GM19438 (cell line): ENCODE data around the gene ECSIT.
"Not testable (repeated sequence)": the region's sequence is repeated elsewhere in the genome, so short reads cannot be mapped to it uniquely, and the experiment has no call there.

ENCODE experiments used
- ATAC-seq: cut with Tn5 transposase; IDR thresholded peaks from one replicate; pipeline ENCODE4 v1.9.1; 2021; ENCODE audit warnings: low read depth; ENCODE audit not compliant: unreplicated experiment

ECSIT gene

DNA sequence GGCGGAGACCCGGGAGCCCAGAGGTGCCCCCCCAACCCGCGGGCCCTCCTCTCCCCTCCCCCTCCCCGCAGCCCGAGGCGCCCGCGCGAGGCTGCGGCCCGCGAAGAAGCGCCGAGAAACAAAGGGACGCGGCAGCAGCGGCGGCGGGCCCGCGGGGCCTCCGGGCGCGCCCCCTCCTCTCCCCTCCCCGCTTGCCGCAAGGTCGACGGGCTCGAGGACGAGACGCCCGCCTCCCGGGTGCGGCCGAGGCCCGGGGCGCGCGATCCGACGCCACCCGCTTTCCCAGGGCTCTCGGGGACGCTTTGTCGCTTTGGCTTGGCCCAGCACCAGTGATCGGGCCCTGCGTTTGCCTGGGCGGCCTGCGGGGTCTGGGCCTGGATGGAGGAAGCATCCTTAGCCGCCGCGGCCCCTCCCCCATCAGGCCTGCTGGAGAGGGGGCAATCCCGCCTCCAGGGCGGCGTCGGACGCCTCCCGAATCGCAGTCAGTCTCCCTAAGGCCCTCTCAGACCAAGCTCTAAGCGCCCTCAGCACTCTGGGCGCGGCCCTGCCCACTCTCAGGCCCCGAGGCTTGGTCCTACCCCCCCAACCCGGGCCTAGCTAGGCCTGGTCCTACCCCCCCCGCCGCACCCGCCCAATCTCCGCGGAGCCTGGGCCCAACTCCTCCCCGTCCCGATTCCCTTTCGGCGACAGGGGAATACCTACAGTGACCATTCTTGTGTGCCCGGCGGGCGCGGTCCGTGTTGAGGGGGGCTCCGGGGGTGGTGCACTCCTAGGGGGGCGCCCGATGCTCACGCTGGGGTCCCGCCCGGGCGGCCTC, 48.8 kb downstream of the ECSIT start:
- no peak for ATAC-seq

DNA sequence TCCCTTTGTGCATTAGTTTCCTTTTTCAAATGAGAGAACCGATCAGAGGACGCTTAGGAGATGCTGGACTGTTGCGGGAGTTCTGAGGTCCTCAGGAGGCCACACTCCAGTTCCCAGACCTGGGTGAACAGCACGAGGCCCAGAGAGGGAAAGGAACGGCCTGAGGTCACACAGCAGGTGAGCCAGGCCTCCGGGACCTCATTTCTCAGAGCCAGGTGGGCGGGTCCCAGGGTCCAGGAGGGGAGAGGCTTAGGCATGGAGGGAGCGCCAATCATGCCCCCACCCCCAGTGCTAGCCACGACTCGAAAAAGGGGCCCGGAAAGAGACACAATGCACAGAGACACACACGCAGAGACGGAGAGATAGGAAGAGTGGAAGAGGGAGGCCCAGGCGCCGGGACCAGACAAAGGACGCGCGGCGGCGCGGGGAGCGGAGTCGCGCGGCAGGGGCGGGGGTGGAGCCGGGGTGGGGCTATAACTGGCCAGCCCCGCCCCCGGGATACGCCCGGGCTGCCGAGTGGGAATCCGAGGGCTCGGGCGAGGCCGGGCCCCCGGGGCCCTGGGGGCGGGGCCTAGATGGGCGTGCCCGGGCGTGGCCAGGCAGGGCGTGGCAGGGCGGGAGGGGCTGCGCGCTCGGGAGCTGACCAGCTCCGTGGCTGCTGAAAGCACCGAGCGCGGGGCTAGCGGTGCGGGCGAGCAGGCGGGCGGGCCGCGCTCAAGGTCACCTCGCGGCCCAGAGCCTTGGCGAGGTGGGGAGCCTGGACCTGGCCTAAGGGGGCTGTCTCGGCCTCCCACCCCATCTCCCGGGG, 49.6 kb downstream of the ECSIT start:
- ATAC-seq: no peak

DNA sequence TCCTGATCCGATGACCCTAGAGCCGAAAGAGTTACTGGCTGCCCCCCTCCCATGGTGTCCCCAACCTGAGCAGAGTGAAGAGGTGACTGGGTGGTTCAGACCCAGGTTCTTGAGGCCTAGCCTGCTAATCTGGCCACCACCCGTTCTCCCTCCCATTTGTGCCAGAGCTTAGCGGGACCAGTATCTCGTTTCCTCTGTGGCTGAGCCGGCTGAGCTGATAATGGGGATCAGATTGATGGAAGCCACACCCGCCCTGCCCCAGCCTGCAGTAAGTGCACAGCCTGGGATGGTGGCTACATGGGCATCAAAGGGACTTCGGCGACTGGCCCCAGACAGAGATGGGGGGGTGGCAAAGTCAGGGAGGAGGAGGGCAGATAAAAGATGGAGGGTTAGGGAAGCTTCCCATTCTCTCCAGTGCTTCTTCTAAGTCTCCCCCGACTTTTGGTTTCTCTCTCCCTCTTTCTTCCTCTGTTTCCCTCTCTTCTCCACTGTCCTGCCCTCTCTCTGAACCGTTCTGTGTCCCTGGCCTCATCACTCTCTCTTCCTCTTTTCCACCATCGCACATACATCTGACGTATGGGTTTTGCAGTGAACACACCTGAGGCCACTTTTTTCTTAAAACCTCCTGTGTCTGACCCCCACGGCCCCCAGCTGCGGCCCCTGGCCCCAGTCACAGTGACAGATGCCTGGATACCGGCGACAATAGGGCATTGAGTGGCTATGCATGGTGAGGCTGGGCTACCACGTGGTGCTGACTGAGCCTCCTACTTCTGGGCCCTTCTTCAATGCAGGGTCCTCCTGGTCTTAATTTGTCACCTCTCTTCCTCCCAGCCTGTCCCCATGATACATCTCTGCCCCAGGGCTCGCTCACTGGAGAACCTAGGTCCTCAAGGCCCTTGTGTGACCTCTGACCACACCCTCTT, 50.5 kb downstream of the ECSIT start:
- no peak for ATAC-seq

DNA sequence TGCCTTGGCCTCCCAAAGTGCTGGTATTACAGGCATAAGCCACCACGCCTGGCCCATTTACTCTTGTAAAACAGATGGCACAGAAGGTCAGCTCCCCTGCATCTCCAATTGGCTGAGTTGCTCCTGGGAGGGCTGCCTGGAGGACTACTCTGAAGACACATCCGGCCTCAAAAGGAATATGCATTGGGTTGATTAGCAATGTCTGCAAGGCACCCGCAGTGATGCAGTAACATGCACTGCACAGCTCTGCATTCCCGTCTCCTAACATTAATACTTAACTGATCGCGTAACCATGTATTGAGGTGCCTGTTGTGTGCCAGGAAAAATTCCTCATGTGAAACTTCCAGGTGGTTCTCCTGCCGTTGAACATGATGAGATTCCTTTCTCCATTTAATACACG, 53.1 kb downstream of the ECSIT start:
- ATAC-seq: no peak

DNA sequence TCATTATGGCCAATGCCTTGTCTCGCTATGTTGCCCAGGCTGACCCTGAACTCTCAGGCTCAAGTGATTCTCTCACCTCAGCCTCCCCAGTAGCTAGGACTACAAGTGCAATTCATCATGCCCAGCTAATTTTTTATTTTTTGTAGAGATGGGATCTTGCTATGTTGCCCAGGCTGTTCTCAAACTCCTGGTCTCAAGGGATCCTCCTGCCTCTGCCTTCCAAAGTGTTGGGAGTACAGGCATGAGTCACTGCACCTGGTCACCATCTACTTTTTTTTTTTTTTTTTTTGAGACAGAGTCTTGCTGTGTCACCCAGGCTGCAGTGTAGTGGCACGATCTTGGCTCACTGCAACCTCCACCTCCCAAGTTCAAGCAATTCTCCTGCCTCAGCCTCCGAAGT, 53.6 kb downstream of the ECSIT start:
- ATAC-seq: not testable (repeated sequence)

DNA sequence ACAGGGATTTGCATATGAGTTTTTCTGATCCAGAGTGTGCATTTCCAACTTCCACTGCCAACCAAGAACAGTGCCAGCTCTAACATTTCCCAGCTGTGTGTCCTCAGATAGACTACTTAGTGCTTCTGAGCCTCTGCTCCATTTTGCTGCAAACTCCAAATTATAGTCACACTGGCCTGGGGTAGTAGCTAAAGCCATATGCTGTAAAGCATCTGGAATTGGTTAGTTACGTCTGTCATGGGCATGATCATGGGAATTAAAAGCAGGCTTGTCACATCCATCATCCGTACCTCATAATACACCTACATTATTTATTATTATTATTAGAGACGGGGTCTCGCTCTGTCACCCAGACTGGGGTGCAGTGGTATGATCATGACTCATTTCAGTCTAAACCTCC, 55.2 kb downstream of the ECSIT start:
- ATAC-seq: no peak

DNA sequence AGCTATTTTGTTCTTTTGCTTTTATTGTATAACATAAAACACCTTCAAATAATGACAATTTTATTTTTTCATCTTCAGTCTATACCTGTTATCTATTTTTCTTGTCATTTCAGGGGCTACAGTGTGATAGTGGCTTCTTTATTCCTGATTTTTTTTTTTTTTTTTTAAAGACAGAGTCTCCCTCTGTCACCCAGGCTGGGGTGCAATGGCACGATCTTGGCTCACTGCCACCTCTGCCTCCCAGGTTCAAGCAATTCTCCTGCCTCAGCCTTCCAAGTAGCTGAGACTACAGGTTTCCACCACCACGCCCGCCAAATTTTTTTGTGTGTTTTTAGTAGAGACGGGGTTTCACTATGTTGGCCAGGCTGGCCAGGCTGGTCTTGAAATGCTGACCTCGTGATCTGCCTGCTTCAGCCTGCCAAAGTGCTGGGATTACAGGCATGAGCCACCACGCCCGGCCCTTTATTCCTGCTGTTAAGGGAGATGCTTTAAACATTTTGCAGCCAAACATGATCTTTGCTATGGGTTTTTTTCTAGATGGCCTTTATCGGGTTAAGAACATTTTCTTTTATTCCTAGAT, 60.6 kb downstream of the ECSIT start:
- ATAC-seq: not testable (repeated sequence)

DNA sequence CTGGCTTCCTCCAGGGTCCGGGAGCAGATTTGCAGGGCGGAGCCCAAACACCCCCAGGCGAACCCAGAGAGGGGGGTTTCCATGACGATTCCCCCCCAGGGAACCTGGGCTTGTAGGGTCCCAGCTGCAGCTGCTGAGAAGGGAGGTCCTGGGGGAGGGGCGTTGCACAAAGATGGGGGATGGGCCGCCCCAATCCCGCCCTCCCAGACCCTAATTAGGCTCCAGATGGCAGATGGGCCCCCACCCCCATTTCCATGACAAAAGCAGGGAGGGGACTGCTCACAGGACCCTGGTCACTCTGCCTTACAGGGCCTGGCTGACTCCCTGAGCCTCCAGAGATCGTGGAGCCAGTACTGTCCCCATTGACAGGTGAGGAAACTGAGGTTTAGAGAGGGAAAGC, 63.3 kb downstream of the ECSIT start:
- no peak for ATAC-seq

DNA sequence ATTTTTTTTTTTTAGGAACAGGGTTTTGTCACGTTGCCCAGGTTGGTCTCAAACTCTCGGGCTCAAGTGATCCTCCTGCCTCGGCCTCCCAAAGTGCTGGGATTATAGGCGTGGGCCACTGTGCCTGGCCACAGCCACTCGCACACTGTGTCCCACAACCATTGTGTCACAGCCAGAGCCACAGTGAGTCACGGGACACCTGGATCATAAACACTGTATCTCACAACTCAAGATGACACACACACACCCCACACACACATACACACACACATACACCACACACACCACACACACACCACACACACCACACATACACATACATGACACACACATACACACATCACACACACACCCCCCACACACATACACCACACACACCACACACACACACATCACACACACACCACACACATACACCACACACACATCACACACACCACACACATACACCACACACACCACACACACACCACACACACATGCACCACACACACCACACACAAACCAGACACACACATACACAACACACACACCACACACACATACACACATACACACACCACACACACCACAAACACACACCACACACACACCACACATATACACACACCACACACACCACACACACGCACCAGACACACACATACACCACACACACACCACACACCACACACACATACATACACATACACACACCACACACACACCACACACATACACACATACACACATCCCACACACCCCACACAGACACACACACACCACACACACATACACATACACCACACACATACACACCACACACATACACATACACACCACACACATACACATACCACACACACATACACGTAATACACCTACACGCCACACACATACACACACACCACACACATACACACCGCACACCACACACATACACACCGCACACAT, 64.3 kb downstream of the ECSIT start:
- no peak for ATAC-seq

DNA sequence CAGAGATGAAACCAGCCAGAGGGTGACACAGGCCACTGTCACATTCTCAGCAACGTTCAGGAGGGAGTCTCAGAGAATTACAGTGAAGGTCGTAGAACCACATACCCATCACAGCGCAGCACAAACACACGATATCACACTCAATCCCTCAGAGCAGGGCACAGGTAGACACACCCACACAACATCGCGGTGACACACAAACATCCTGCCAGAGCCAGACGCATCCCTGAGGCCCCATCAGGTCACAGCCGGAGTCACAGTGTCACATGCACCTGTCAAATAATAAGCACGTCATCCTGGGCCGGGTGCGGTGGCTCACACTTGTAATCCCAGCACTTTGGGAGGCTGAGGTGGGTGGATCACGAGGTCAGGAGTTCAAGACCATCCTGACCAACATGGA, 65.5 kb downstream of the ECSIT start:
- no peak for ATAC-seq

DNA sequence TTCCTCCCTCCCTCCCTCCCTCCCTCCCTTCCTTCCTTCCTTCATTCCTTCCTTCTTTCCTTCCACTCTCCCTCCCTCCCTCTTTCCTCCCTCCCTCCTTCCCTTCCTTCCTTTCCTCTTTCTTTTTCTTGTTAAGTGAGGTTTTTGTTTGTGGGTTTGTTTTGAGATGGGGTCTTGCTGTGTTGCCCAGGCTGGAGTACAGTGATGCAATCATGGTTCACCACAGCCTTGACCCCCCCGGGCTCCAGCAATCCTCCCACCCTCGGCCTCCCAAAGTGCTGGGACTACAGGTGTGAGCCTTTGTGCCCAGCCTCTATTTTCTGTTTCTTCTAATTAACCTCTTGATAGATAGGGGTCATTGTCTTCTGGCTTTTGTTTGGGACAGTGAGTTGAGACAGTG, 67.5 kb downstream of the ECSIT start:
- no peak for ATAC-seq

DNA sequence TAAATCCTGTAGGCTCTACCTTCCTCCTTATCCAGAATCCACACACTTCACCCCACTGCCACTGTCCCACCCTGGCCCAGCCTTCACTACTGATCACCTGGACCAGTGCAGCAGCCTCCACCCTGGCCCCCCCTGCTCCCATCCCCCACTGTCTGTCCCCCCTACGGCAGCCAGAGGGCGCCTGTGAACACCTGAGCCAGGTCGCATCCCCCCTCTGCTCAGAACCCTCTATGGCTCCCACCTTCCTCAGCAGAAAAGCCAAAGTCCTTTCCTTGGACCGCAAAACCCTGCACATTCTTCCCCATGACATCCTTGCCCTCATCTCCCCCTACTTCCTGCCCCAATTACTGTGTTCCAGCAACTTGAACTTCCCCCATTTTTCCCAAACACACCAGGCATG, 68.7 kb downstream of the ECSIT start:
- no peak for ATAC-seq

DNA sequence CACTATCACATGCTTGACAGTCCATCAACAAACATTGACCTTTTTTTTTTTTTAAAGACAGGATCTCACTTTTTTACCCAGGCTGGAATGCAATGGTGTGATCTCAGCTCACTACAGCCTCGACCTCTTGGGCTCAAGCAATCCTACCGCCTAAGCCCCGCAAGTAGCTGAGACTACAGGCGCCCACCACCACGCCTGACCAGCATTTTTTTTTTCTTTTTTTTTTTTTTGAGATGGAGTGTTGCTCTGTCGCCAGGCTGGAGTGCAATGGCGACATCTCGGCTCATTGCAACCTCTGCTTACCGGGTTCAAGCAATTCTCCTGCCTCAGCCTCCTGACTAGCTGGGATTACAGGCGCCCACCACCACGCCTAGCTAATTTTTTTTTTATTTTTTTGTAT, 70.0 kb downstream of the ECSIT start:
- not testable (repeated sequence) for ATAC-seq

DNA sequence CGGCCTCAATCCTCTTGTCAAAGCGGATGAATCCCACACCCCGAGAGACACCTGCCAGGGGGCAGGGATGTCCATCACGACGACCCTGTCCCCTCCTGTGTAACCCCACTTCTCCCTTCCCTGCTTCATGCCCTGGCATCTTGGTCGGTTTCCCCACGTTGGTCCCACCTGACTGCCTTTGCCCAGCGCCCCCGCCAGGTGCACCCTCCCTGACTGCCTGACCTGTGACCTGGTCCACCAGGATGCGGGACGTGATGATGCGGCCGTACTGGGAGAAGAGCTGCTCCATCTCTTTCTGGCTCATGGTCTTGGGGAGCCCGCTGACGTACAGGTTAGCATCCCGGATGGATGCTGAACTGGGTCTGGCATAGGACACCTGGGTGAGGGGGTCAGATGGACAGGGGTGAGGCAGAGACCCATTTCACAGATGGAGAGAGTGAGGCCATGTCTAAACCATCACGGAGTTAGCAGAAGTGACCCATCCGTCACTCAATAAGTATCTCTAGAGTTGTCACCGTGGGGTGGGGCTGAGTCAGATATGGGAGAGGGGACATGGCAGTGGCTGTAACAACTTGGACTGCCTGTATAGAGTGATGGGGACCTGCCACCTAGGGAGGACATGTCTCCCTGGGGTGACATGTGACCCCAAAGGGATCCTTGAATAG, 70.6 kb downstream of the ECSIT start:
- ATAC-seq: no peak

DNA sequence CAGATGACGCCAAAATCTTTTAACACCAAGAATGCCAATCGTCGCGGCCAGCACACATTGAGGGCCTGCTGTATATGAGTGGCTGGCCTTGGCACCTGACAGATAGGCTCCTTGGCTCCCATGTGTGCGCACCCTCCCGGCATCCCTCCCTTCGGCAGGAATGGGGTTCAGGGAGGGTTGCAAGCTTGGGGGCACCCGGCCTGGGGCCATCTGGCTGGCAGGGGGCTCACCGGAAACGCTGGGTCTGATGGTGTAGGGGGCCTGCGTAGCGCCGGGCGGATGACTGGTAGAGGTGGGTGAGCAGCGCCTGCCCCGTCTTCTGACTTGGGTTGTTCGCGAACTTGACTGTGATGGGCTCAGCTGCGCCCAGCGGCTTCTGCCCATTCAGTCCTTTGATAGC, 71.1 kb downstream of the ECSIT start:
- ATAC-seq: no peak

DNA sequence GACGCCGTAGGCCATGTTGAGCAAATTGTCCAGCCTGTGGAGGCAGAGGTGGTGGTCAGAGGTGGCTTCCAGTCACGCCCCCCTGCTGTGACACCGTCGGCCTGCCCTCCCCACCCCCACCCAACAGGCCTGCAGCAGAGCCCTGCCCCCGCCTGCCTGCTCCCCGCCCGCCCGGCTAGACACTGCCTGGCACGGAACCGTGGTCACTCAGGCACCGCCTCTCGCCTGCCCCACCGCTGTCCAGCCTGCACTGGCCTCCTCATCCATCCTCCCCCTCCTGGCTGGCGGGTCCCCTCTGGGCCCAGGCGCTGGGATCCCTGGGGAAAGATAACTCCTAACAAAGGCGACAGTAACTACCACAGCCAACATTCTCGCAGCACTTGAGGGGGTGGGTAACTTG, 71.8 kb downstream of the ECSIT start:
- ATAC-seq: no peak

DNA sequence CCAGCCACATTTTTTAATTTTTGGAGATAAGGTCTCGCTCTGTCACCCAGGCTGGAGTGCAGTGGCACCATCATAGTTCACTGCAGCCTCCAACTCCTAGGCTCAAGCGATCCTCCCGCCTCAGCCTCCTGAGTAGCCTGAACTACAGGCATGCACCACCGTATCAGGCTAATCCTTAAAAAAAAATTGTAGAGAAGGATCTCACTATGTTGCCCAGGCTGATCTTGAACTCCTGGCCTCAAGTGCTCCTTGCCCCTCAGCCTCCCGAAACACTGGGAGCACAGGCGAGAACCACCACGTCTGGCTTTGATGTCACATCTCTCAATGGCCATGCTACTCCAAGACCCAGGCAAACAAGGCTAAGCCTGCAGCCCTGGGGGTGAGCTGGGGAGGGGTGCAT, 72.3 kb downstream of the ECSIT start:
- ATAC-seq: no peak
